ENCODE data around the gene ZNF598. TPM values are rescaled to one million over a fixed set of nuclear protein-coding genes. Genes with fewer than 3 reads are reported as not detected.

The ZNF598 gene
- total RNA-seq, 1 experiment from 2014 or later = 85.7 TPM

- H3K4me1 ChIP-seq (ENCODE audit: control insufficient read depth, insufficient read depth, low read length) = peaks cover 14% of the 10 kb centered on the region
- no peaks in the 10 kb centered on the region for H3K9me3 ChIP-seq (ENCODE audit: control insufficient read depth, insufficient read depth, low read depth, low read length)
- in situ Hi-C loops (cut with HindIII; ENCODE audit: low pct_unique_long_range_greater_than_20kb, low sequenced_read_pairs) = no loop called here
- no peaks in the 10 kb centered on the region for H3K27me3 ChIP-seq (ENCODE audit: control insufficient read depth, insufficient read depth, low read length)
- ATAC-seq = no peak
- CTCF ChIA-PET = interaction anchor here (0.7 kb wide), 1 partner anchor 18 kb away, joined by 3 read pairs; no protein-coding TSS in a partner anchor
- intact Hi-C loops (cut with micrococcal nuclease; ENCODE audit: unreplicated experiment) = loop anchor here (10.0 kb wide), 1 partner anchor 125 kb away; the partner anchor contains the start of gene RAB26
- peak overlapping the region; percentile 15 to 24; a peak in 3 of 4 replicates for H3K4me3 ChIP-seq (ENCODE audit: low read depth in 2 of 2, low read length in 2 of 2)
- DNase-seq (ENCODE audit: low read depth, low spot score) = no peak
- POLR2A ChIA-PET = interaction anchor here (0.7 kb wide), 1 partner anchor 12 kb away, joined by 3 read pairs; no protein-coding TSS in a partner anchor
- no peaks in the 10 kb centered on the region; the same call in 1 of the 2 replicates for H3K36me3 ChIP-seq (ENCODE audit: control insufficient read depth, insufficient read depth, low read length)
- TF ChIP-seq TCF7L2 (IDR thresholded peaks at IDR 0.05; ENCODE audit: low read depth, low read length) = no peak
- no peak for TF ChIP-seq SIN3A (IDR thresholded peaks at IDR 0.05; ENCODE audit: borderline replicate concordance, insufficient read depth, low read depth, low read length)
- no peak for TF ChIP-seq REST (IDR thresholded peaks at IDR 0.05; ENCODE audit: insufficient read depth in 1 of 2, low read depth in 2 of 2, low read length in 1 of 2)
- TF ChIP-seq CTCF (IDR thresholded peaks at IDR 0.05) = no peak
- no peak for TF ChIP-seq POLR2AphosphoS5 (IDR thresholded peaks at IDR 0.05; ENCODE audit: low read depth, low read length)
- no peak overlapping the region for H3K27ac ChIP-seq (ENCODE audit: low read length)
- BruUV-seq (replicated peaks) = no TSS peak
Measured at GRCh38 chr16:2019921-2020831, 10.6 kb upstream of the ZNF598 start.

GRCh38 chr16:2019518-2019920 lies 9.9 kb upstream of the ZNF598 start, which contains the start of gene NPW:
Gene NPW (plus strand): TSS chr16:2019785.
- Histone ChIP-seq H3K9me3 (ENCODE audit: control insufficient read depth, insufficient read depth, low read depth, low read length) (no peaks in the 10 kb centered on the region), H3K4me1 (ENCODE audit: control insufficient read depth, insufficient read depth, low read length) (peaks cover 11% of the 10 kb centered on the region), H3K4me3 (ENCODE audit: low read depth in 2 of 2, low read length in 2 of 2) (peak within 1 kb of the TSS; percentile 15 to 24; a peak in 3 of 4 replicates), H3K27ac (ENCODE audit: low read length) (no peak within 1 kb of the TSS), H3K27me3 (ENCODE audit: control insufficient read depth, insufficient read depth, low read length) (no peaks in the 10 kb centered on the region), H3K36me3 (ENCODE audit: control insufficient read depth, insufficient read depth, low read length) (no peaks in the 10 kb centered on the region; the same call in 1 of the 2 replicates)
- TF ChIP-seq SIN3A (IDR thresholded peaks at IDR 0.05; ENCODE audit: borderline replicate concordance, insufficient read depth, low read depth, low read length) = no peak
- no peak for TF ChIP-seq POLR2AphosphoS5 (IDR thresholded peaks at IDR 0.05; ENCODE audit: low read depth, low read length)
- TF ChIP-seq TCF7L2 (IDR thresholded peaks at IDR 0.05; ENCODE audit: low read depth, low read length) = no peak
- TF ChIP-seq CTCF (IDR thresholded peaks at IDR 0.05) = no peak
- no peak for TF ChIP-seq REST (IDR thresholded peaks at IDR 0.05; ENCODE audit: insufficient read depth in 1 of 2, low read depth in 2 of 2, low read length in 1 of 2)
- BruUV-seq (replicated peaks) = no TSS peak
- intact Hi-C loops (cut with micrococcal nuclease; ENCODE audit: unreplicated experiment) = no loop called here
- ChIA-PET POLR2A (no interaction called here), CTCF (interaction anchor here (0.7 kb wide), 1 partner anchor 18 kb away, joined by 3 read pairs; no protein-coding TSS in a partner anchor)
- in situ Hi-C loops (cut with HindIII; ENCODE audit: low pct_unique_long_range_greater_than_20kb, low sequenced_read_pairs) = no loop called here
- ATAC-seq = no peak
- no peak for DNase-seq (ENCODE audit: low read depth, low spot score)
